Dedifferentiated amniotic fluid mesenchymal stem cell (primary cell): Measurements from ENCODE around the gene KCNJ13.
A peak's percentile ranks its signal among the peaks of the same experiment; 100 is the strongest.

Experiments used
- DNase-seq: peaks from one replicate; pipeline ENCODE4 v3.0.0-alpha.2; 2016; ENCODE audit errors: extremely low spot score

The KCNJ13 gene

GRCh38 chr2:232776435-232776834 lies at the start of gene KCNJ13:
Gene KCNJ13, minus strand, starts transcription at chr2:232776565. Its CDS starts 5,203 bp downstream, at chr2:232771362.
- DNase-seq, result no peak

DNA sequence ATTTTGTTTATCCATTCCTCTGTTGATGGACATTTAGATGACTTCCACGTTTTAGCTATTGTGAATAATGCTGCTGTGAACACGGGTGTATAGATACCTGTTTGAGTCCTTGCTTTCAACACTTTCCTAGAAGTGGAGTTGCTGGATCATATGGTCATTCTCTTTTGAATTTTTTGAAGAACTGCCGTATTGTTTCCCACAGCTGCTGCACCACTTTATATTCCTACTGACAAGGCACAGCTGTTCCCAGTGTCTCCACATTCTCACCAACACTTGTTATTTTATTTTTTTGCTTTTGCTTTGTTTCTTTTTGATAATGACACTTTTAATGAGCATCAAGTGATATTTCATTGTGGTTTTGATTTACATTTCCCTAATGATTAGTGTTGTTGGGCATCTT lies 41.4 kb upstream of the KCNJ13 start:
- no peak for DNase-seq

- DNase-seq, result no peak
These were observed 40.3 kb upstream of the KCNJ13 start for GRCh38 chr2:232816657-232817056.

DNA sequence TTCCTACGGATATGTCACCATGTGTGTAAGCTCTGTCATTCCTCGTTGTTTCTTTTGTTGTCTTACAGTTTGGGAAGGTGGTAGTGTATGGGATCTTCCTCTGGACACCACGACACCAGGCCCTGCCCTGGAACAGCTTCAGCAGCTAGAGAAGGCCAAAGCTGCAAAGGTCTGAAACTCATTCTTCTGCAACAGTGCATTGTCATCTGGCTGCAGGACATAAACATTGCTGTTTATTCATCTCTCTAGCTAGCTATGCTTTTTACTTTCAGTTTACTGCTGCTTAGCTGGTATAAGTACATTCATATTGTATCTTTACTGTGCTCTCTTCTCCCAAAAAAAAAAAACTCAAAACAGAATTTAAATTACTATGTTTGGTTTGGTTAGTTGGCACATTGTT lies 39.2 kb upstream of the KCNJ13 start:
- no peak for DNase-seq

- DNase-seq, result no peak
These were observed 34.1 kb upstream of the KCNJ13 start for GRCh38 chr2:232810444-232810843.

DNA sequence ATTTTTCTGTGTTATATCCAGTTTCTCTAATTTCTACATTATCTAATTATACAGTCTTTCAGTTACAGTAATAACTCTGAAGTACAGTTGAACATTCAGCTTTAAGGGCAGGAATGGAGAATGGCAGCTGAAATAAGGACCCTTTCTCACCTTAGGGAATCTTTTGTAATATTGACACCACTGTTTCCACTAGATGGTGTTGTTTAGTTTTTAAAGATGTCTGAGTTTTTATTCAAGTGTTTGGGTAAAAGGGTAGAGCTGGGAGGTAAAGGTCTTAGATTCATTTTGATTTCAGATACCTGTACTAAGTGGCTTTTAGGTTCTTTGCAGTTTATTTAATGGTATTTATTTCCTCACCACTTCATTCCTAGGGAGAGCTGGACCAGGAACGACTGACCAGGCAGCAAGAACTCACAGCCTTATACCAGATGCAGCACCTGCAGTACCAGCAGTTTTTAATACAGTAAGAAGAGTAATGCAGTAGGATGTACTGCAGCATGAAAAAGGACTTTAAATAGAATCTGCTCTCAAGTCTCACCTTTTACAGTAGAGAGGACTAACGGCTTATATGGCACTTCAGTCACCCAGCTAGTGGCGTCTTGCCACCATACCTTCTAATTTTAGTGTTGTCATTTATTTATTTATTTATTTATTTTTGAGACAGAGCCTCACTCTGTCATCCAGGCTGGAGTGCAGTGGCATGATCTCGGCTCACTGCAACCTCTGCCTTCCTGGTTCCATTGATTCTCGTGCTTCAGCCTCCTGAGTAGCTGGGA lies 33.2 kb upstream of the KCNJ13 start:
- DNase-seq, result no peak

DNA sequence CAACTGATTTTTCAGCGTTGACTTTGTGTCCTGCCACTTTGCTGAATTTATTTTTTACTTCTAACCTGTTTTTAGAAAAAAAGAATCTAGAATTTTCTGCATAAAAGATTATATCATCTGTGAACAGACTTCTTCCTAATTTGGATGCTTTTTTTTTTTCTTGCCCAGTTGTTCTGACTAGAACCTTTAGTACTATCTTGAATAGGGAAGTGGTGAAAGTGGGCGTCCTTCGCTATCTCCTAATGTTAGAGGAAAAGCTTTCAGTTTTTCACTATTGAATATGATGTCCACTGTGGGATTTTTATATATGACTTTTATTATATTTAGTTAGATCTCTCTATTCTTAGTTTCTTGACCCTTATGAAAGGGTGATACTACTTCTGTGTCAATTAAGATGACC lies 25.7 kb upstream of the KCNJ13 start:
- DNase-seq, result no peak

DNA sequence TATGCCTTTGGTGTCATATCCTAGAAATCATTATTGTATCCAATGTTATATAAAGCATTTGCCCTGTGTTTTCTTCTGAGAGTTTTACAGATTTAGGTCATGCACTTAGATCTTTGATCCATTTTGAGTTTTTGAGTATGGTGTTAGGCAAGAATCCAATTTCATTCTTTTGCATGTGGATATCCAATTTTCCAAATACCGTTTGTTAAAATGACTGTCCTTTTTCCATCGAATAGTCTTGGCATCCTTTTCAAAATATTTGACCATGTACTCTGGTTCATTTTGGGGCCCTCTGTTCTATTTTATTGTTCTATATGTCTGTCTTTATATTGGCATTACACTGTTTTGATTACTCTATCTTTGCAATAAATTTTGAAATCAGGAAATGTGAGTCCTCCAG lies 23.8 kb upstream of the KCNJ13 start:
- DNase-seq, result no peak

GRCh38 chr2:232798187-232798586 lies 21.8 kb upstream of the KCNJ13 start:
- DNase-seq, result no peak

DNA sequence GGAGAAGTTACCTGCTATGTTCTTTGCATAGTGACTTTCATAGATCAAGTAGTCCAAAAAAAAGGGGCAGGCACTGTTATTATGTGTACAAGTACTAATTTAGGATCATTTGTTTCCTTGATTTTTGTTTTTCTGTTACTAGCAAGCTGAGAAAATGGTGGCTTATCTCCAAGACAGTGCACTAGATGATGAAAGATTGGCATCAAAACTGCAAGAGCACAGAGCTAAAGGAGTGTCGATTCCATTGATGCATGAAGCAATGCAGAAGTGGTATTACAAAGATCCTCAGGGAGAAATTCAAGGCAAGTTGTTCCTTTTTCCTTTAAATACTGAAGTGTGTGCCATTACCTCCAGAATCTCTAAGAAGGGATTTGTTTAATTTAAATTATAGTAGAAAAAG lies 19.6 kb upstream of the KCNJ13 start:
- DNase-seq, result peak; percentile 92

- DNase-seq, result peak; percentile 49
These were observed 18.6 kb upstream of the KCNJ13 start for GRCh38 chr2:232794981-232795380.

DNA sequence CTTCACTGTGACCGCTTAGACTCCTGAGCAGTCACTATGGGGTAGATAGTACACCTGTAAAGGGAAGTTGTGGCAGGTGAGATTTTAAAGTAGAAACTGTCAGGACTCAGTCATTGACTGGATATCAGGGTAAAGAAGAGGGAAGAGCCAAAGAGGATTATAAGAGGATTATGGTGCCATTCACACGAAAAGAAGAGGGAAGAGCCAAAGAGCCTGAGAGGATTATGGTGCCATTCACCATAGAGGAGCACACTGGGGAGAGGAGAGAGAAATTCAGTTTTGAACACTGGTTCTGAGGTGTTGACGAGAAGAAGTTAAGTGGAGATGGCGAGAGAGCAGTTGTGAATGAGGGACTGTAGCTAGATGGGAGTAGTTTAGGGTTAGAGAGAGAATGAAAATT lies 16.9 kb upstream of the KCNJ13 start:
- no peak for DNase-seq

GRCh38 chr2:232791518-232791917 lies 15.2 kb upstream of the KCNJ13 start:
- DNase-seq, result no peak

DNA sequence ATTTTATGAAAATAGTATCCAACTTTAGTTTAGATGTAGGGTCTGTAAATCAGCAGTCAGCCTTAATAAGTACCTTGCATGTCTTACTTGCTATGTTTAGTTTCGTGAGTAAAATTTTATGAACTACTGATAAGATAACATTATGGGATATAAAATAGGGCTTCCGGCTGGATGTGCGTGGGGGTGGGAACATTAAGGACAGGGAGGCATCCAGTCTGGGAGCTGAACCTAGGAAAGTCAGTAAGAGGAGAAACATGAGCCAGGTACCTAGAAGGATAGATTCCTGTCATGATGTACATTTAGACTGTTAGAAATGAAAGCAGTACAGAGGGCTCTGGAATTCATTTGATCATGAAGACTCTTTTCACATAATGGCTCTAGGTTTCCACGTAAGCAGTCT lies 12.7 kb upstream of the KCNJ13 start:
- DNase-seq, result no peak

DNA sequence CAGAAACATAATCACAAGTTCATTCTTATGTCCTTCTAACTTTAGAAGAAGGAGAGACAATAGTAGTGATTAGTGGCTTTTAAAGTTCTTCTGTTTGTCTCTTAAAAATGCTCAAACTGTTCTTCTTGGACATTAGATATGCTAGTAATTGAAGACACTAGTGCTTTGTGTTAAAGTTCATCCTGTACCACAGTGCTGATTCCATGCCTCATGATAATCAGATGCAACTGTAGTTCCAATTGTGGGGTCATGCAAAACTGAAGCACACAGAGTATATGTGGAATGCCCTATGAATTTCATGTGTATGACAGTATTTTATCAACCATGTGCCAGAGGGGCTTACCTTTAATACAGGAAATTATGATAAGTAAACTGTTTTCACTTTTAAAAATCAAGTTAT lies 11.4 kb upstream of the KCNJ13 start:
- no peak for DNase-seq

- DNase-seq, result no peak
These were observed 6.9 kb upstream of the KCNJ13 start for GRCh38 chr2:232783278-232783677.

- peak; percentile 46 for DNase-seq
These were observed 5.4 kb upstream of the KCNJ13 start for GRCh38 chr2:232781765-232782164.

DNA sequence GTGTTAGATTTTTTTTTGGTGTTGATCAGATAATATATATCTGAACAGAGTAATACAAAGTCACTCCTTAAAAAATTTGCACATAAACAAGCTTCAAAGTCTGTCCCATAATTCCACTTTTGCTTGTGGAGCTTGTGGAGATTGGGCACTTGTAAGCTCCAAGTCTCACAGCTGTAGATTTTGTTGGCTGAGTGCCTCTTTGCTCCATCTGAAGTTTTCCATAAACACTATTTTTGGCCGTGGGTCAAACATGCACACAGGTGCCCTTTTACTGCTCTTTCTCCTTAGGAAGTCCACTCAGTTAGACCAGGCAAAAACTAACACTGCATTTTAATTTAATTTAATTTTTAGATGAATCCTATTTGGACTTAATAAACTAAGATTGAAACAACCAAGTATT lies 3.6 kb upstream of the KCNJ13 start:
- DNase-seq, result no peak

- DNase-seq, result no peak
These were observed 3.1 kb upstream of the KCNJ13 start for GRCh38 chr2:232779465-232779864.

DNA sequence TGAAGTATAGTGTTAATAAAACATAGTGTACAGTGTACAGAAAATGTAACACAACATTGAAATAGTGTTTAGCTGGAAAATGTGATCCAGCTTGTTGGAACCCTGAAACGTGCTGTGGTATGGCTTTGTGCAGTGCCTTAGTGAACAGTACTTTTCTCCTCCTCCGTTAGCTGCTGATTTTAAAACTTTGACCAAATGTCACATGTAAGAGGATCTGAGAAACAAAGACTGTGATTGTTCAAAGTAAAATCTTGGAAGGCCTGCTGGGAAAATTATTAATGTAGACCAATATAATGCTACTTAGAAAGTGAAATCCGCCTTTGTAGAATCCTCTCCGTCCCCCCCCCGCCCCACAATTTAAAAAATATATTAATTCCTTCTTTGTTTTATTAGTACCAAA lies 911 bp upstream of the KCNJ13 start:
- DNase-seq, result no peak

DNA sequence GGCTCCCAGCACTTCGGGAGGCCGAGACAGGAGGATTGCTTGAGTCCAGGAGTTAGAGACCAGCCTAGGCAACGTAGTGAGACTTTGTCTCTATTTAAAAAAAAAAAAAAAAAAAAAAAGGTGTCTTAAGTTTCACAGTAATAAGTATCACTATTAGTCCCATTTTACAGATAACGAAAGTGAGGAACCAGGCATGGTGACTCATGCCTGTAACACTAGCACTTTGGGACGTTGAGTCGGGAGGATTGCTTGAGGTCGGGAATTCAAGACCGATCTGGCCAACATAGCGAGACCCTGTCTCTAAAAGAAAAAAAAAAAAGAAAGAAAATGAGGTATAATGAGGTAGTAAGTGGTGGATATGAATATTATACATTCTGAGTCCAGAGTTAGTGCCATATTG lies 2.5 kb downstream of the KCNJ13 start:
- no peak for DNase-seq

DNA sequence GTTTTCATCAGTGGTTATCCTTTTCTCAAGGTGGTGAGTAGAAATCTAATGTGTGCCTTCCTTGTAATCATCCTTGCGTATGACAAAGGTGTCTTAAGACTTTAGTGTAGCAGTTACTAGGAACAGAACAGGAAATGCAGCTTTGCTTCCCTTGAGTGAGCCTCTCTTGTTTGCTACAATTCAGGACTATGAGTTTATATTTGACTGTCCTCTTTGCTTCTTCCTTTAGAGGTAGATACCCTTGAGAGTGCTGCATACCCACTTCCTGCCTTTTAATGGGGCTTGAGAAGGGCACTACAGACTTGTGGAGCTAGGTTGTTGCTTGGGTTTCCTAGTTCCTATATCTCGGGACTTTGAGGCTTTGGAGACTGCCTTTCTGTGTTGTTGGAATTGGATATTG lies 3.8 kb downstream of the KCNJ13 start:
- DNase-seq, result no peak

DNA sequence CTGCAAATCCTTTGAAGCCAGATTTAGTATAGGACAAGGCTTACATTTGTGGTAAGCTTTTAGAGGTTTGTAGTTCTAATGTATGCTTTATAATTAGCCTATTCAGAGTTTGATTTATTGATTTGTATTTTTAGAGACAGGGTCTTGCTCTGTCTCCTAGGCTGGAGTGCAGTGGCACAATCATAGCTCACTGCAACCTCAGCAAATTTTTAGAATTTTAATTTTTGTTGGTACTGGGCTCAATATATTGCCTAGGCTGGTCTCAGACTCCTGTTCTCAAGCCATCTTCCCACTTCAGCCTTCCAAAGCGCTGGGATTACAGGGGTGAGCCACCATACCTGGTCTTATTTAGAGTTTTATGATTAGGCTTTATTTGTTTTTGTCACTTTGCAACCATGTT lies 4.5 kb downstream of the KCNJ13 start:
- no peak for DNase-seq

DNA sequence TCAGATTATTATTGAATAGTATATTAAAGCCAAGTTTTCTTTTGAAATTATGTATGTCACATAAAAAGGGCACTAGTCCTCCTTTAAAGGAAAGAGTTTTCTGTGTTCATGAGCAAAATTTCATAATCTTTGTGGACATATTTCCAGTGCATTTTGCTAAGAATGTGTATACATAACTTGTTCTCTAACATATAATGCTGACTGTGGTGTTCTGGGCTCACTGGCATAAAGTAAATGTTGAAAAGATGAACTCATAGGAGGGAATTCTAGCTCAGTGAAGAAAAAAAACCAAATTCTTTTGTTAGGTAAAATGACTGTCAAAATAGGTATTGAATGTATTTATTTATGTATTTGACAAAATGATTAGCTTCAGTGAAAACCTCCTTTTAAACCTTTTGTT lies 6.2 kb downstream of the KCNJ13 start:
- DNase-seq, result no peak
